Ectodermal cell (in vitro differentiated cells): ENCODE measurements around the gene PPP5C.
"Not testable (repeated sequence)": the region's sequence is repeated elsewhere in the genome, so short reads cannot be mapped to it uniquely, and the experiment has no call there.

Experiments used
- H3K27ac ChIP-seq: 2 replicates; pipeline ENCODE4 v1.7.0; 2013; ENCODE audit warnings: mild to moderate bottlenecking, low read depth, low read length; ENCODE audit not compliant: insufficient read depth, poor library complexity, severe bottlenecking
- H3K27me3 ChIP-seq: 2 replicates; pipeline ENCODE4 v1.7.0; 2013; ENCODE audit warnings: mild to moderate bottlenecking, low read length; ENCODE audit not compliant: insufficient read depth, control insufficient read depth, poor library complexity, severe bottlenecking
- H3K36me3 ChIP-seq: one replicate; pipeline ENCODE4 v1.7.0; 2013; ENCODE audit warnings: low read length; ENCODE audit not compliant: control insufficient read depth, insufficient read depth
- H3K4me1 ChIP-seq: one replicate; pipeline ENCODE4 v1.7.0; 2013; ENCODE audit warnings: low read length; ENCODE audit not compliant: control insufficient read depth, insufficient read depth
- H3K4me3 ChIP-seq: 2 replicates; pipeline ENCODE4 v1.7.0; 2013; ENCODE audit warnings: low read depth, low read length, control low read depth; ENCODE audit not compliant: insufficient read depth
- H3K9me3 ChIP-seq: 2 replicates; pipeline ENCODE4 v1.7.0; 2013; ENCODE audit warnings: mild to moderate bottlenecking, low read length, moderate library complexity; ENCODE audit not compliant: control insufficient read depth
- WGBS, 2 experiments: methylation state at CpG; one replicate each; pipeline ENCODE4 v1.1.7; 2013; ENCODE audit warnings: missing lambda C conversion rate in 2 of 2; 5-methylcytosine and 5-hydroxymethylcytosine counted together

The PPP5C gene

DNA sequence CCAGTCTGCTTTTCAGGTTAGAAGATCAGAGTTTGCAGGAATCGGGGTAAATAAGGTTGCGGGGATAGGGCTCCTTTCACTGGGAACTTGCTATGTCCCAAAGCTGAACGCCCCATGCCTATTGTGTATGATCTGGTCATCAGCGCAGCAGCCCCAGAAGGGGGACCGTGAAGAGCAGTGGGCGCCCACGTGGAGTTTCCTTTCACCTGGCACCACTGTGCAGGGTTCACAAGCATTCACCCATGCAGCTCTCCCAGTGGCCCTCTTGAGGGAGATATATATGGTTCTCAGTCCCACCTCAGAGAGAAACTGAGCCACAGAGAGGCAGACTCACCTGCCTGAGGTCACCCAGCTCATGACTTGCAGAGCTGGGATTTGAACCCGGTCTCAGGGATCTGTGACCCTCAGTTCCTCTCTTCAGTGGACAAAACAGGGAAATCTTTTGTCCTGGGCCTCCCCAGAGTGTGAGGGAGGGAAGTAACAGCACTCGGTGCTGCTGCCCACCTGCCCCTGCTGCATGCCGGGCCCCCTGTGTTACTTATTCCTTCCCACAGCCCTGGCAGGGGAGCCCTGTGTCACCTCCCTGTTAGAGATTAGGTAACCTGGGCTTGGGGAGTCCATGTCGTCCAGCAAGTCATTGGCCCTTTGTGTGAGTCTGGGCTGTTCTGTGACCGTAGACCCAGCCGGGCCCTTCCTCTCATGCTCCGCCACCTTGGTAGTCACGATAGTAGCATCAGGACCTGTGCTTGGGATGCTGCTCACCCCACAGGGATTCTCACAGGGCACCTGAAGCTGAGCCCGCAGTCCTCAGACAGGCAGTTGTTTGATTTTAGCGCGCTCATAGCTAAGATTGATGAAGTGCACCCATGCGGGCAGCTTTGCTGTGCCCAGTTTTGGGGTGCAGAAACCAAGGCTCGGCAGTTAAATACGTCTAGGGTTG, 27.9 kb downstream of the PPP5C start:
- H3K9me3 ChIP-seq, result no peaks in the 10 kb centered on the region
- peaks cover 21% of the 10 kb centered on the region for H3K4me1 ChIP-seq
- WGBS, 2 experiments, result 88 to 89% methylated on average over 21 of the region's 21 CpGs
- H3K4me3 ChIP-seq, result no peak overlapping the region
- H3K27ac ChIP-seq, result no peak overlapping the region
- H3K36me3 ChIP-seq, result peaks cover 16% of the 10 kb centered on the region
- H3K27me3 ChIP-seq, result no peaks in the 10 kb centered on the region

DNA sequence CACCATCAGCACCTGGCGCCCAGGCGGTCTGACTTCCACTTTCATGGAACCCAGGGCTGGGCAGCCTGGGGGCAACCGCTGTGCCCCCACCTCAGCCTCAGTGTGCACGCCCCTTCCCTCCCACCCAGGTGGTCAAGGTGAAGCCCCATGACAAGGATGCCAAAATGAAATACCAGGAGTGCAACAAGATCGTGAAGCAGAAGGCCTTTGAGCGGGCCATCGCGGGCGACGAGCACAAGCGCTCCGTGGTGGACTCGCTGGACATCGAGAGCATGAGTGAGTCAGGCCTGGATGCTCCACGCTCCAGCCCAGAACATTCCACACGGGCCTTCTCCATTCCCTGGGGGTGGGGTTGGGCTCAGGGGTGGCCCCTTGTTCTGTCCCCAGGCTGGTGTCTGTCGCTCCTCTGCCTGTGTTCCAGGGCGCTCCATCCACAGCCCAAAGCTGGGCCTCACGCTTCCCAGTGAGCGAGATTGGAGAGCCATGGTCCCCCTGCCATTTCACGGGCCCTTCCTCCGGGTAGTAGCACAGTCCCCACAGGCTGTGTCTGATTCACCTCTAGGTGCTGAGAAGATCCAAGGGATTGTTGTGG, 28.7 kb downstream of the PPP5C start:
- Histone ChIP-seq H3K4me1 (peaks cover 21% of the 10 kb centered on the region), H3K36me3 (peaks cover 19% of the 10 kb centered on the region)
- not testable (repeated sequence) for H3K9me3 ChIP-seq, H3K4me3 ChIP-seq, H3K27ac ChIP-seq, H3K27me3 ChIP-seq
- 94 to 95% methylated on average over 22 of the region's 22 CpGs for WGBS, 2 experiments

DNA sequence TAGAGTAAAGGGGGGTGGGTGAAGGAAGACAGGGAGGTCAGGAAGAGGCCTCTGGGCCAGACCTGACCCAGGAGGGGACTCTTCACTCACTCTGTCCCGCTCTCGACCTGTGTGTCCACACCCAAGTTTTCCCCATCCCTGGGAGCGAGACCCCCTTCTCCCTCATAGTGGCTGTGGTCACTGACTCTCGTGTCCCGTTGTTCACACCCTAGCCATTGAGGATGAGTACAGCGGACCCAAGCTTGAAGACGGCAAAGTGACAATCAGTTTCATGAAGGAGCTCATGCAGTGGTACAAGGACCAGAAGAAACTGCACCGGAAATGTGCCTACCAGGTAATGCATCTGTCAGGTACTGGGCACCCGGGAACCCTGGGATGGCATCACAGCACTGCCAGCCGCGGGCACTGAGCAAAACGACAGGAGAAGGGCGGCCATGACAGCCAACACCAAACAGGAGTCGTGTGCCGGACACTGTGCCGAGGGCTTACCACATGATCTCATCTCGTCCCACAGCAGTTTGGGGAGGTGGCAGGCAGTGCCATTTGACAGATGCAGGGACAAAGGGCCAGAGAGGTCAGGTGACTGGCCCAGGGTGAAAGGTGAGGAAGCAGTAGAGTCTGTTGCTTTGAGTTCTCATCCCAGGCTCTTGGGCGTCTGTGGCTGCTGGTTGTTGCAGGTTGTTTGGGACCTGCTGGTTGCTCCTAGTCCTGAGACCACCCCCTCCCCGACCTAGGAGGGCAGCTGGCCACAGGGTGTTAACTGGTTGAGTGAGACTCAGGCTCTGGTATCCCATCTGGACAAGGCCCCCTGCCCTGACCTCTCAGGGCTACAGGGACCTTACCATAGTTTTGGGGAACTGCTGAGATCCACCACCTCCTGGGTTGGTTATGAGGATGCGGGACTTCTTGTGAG, 29.6 kb downstream of the PPP5C start:
- 94 to 96% methylated on average over 20 of the region's 20 CpGs for WGBS, 2 experiments
- H3K27ac ChIP-seq, result no peak overlapping the region
- H3K36me3 ChIP-seq, result peaks cover 23% of the 10 kb centered on the region
- no peaks in the 10 kb centered on the region for H3K9me3 ChIP-seq
- H3K27me3 ChIP-seq, result no peaks in the 10 kb centered on the region
- no peak overlapping the region for H3K4me3 ChIP-seq
- H3K4me1 ChIP-seq, result peaks cover 21% of the 10 kb centered on the region

DNA sequence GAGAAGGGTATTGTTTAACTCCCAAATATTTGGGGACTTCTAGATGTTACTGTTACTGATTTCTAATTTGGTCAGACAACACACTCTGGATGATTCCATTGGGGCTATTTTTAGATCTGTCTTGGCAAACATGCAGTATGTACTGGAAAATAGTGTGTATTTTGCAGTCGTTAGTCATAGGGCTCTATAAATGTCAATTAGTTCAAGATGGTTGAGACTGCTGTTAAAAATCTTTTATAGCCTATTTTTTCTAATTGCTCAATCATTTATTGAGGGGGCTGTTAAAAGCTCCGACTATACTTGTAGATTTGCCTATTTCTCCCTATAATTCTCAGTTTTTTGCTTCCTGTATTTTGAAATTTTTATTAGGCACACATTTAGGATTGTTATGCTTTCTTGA, 31.4 kb downstream of the PPP5C start:
- Histone ChIP-seq H3K9me3 (no peaks in the 10 kb centered on the region), H3K27ac (no peak overlapping the region), H3K4me3 (no peak overlapping the region), H3K36me3 (peaks cover 23% of the 10 kb centered on the region), H3K4me1 (peaks cover 9% of the 10 kb centered on the region), H3K27me3 (no peaks in the 10 kb centered on the region)
- WGBS, 2 experiments, result 82 to 89% methylated on average over 1 to 2 of the region's 2 CpGs

DNA sequence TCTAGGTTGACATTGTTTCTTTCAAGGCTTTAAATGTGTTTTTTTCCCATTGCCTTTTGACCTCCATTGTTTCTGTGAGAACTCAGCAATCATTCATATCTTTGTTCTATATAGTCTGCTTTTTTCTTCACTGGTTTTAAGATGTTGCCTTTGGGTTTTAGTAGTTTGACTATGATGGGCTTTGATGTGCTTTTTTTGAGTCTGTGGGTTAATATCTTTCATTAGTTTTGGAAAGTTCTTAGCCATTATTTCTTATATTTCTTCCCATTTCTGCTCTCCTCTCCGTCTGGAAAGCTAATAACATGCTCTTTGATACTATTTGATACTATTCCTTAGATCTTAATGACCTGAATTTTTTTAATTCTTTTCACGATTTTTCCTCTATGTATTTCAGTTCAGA, 33.8 kb downstream of the PPP5C start:
- no peaks in the 10 kb centered on the region for H3K4me1 ChIP-seq
- H3K27ac ChIP-seq, result no peak overlapping the region
- 96 to 100% methylated on average over 2 of the region's 2 CpGs for WGBS, 2 experiments
- no peaks in the 10 kb centered on the region for H3K27me3 ChIP-seq
- peaks cover 27% of the 10 kb centered on the region for H3K36me3 ChIP-seq
- H3K9me3 ChIP-seq, result no peaks in the 10 kb centered on the region
- no peak overlapping the region for H3K4me3 ChIP-seq

DNA sequence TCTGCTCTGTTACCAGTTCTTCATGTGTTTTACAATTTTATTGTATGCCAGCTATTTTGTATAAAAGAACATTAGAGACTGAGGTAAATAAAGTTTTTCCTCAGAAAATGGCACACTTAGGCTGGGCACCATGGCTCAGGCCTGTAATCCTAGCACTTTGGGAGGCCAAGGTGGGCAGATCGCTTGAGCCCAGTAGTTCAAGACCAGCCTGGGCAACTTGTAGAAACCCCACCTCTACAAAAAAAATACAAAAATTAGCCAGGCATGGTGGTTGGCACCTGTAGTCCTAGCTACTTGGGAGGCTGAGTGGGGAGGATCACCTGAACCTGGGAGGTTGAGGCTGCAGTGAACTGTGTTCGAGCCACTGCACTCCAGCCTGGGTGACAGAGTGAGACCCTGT, 34.5 kb downstream of the PPP5C start:
- H3K4me3 ChIP-seq, result no peak overlapping the region
- no peak overlapping the region for H3K27ac ChIP-seq
- H3K4me1 ChIP-seq, result no peaks in the 10 kb centered on the region
- no peaks in the 10 kb centered on the region for H3K9me3 ChIP-seq
- no peaks in the 10 kb centered on the region for H3K27me3 ChIP-seq
- H3K36me3 ChIP-seq, result peaks cover 27% of the 10 kb centered on the region
- WGBS, 2 experiments, result 90 to 95% methylated on average over 2 of the region's 2 CpGs

DNA sequence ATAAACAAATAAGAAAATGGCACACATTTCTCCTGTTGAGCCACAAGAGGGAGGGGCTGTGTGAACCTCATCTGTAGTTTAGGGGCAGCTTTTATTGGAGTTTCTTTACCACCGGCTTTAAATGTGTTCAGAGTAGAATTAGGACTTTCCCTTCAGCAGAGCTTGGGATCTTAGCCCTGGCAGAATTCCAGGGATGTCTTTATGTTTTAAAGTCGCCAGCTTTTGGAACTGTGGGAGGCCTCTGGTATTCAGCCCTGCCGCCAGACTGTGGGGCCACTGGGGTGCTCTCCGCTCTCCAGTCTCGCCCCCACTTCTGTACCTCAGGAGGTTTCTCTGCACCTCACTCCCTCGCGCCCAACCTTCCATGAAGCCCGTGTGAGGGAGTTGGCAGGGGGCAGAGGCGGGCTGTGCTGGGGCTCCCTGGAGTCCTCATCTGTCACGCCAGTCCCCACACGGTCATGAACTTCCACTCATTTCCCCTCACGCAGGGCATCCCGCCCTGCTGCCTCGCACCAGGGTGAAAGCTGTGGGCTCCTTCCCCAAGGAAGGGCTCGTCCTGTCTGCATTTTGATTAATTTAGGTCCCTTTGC, 35.0 kb downstream of the PPP5C start:
- H3K36me3 ChIP-seq, result peaks cover 25% of the 10 kb centered on the region
- H3K9me3 ChIP-seq, result no peaks in the 10 kb centered on the region
- H3K27me3 ChIP-seq, result no peaks in the 10 kb centered on the region
- no peak overlapping the region for H3K27ac ChIP-seq
- 93 to 94% methylated on average over 15 of the region's 15 CpGs for WGBS, 2 experiments
- H3K4me3 ChIP-seq, result no peak overlapping the region
- H3K4me1 ChIP-seq, result no peaks in the 10 kb centered on the region

DNA sequence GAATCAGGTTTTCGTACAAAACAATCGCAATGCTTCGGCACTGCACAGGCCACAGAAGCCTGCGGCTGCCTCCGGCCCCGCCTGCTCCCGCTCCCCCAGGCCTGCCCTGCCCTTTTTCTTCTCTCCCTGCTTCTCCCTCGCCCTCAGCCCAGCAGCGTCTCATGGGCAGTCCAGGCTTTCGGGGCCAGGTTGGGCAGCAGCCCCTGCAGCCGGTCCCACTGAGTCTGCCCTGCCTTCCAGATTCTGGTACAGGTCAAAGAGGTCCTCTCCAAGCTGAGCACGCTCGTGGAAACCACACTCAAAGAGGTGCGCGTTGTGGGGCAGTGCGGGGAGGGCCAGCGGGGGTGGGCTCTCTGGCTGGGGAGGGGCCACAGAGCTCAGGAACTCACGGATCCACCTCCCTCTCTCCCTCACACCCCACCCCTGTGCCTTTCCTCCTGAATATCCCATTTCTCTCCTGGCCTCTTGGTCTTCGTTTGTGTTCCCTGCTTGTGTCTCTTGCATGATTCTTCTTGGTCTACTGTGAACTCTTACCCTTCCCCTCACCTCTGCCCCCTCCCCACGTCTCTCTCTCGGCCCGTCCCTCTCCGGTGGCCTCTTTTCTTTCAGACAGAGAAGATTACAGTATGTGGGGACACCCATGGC, 36.4 kb downstream of the PPP5C start:
- Histone ChIP-seq H3K9me3 (no peaks in the 10 kb centered on the region), H3K27me3 (no peaks in the 10 kb centered on the region), H3K4me3 (no peak overlapping the region), H3K27ac (no peak overlapping the region), H3K4me1 (no peaks in the 10 kb centered on the region), H3K36me3 (peaks cover 34% of the 10 kb centered on the region)
- 92 to 93% methylated on average over 22 of the region's 23 CpGs for WGBS, 2 experiments

DNA sequence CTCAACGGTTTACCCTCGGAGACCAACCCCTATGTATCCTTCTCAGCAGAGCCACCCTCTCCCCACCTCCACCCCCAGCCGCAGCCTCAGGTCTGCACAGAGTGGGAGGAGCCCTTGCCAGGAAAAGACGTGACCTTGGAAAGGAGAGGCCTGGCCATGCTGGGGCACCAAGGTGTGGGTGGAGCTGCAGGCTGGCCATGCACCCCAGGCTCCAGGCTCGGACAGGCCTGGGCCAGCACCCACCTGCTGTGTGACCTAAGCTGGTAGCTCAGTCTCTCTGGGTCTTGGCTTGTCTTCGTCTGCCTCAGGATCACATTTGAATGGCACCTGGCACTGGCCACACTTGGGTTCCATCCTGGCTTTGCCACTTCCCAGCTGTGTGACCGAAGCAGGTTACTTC, 37.0 kb downstream of the PPP5C start:
- Histone ChIP-seq H3K4me3 (no peak overlapping the region), H3K27me3 (no peaks in the 10 kb centered on the region), H3K4me1 (no peaks in the 10 kb centered on the region), H3K36me3 (peaks cover 39% of the 10 kb centered on the region), H3K9me3 (no peaks in the 10 kb centered on the region), H3K27ac (no peak overlapping the region)
- 93 to 94% methylated on average over 7 of the region's 7 CpGs for WGBS, 2 experiments
